AG04450 (cell line): ENCODE results near the gene FAM222A. TPM values are rescaled to one million over a fixed set of nuclear protein-coding genes. Genes with fewer than 3 reads are reported as not detected.

Experiments used
- CTCF ChIA-PET: fragments of 300-600, 350-600 bp; formaldehyde crosslinking; extraction: SDS; loops from one replicate; lab custom pipeline; 2022; ENCODE audit warnings: antibody characterized with exemption, inconsistent platforms; lab: Charles Lee
- POLR2A ChIA-PET: fragments of 350-600 bp; formaldehyde crosslinking; extraction: SDS; loops from one replicate; lab custom pipeline; 2021; ENCODE audit warnings: antibody characterized with exemption, inconsistent platforms; lab: Yijun Ruan, JAX
- DNase-seq: peaks from one replicate; pipeline ENCODE4 v3.0.0-alpha.2; 2011; ENCODE audit warnings: low read depth, low spot score
- H3K27ac ChIP-seq: one replicate; pipeline ENCODE4 v1.5.1; 2012; ENCODE audit warnings: low read depth, low read length, control low read depth
- H3K27me3 ChIP-seq: one replicate; pipeline ENCODE4 v1.6.0; 2012; ENCODE audit warnings: low read length; ENCODE audit not compliant: control insufficient read depth, insufficient read depth
- H3K4me3 ChIP-seq: 2 replicates; pipeline ENCODE4 v1.5.1; 2011; ENCODE audit warnings: mild to moderate bottlenecking, low read depth, low read length, control low read depth
- H3K9me3 ChIP-seq: 2 replicates; pipeline ENCODE4 v1.5.1; 2012; ENCODE audit warnings: low read length; ENCODE audit not compliant: control insufficient read depth, insufficient read depth
- CTCF ChIP-seq: IDR thresholded peaks from 2 replicates; pipeline ENCODE4 v1.5.1; 2011; ENCODE audit warnings: low read depth, low read length, control low read depth, inconsistent platforms
- polyA plus RNA-seq: library from polyadenylated mRNA; depleted of rRNA; stranded (reverse); fragments of >200 nt; gene quantifications from 2 replicates; pipeline ENCODE4 v1.2.3, GENCODE V29; 2011

The FAM222A gene
- polyA plus RNA-seq, 1 experiment: 0.15 TPM

DNA sequence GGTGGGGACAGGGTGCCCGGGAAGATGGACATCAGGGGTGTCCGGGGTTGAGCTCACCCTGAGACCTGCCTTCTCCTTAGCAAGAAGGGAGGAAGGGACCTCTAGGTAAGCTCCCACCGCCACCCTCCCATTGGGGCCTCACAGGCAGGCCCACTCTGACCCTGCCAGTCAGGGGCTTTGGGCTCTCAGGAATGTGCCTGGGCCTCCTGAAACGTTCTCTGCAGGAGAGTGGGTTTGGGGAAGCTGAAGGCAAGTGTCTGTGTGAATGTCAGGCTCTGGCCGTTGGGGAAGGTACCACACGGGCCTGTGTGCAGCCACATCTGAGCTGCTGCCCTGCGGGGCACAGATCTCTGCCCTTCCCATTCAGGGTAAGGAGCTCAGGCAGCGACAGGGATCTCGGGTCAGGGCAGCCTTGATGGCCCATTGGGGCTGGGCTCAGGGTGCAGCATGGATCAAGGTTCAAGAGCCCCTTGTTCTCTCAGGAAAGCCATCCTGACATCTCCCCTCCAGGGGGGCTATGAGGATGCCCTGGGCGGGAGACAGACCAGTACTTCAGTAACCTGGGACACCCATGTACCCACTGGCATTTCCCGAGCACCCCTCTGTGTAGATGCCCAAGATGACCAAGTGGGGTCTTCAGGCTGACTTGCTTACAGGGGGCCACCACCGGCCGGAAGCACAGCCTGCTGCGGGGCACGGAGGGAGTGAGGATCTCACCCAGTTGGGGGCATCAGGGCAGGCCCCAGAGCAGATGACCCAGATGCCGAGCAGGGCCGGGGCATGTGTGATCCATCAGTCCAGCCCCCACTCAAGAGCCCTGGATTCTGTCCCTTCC is 29.7 kb downstream of the FAM222A start:
- ChIA-PET POLR2A (no interaction called here), CTCF (interaction anchor here (0.9 to 1.3 kb wide), 2 partner anchors 25 to 31 kb away, joined by 3 to 4 read pairs; no protein-coding TSS in a partner anchor)
- H3K27me3 ChIP-seq: peaks cover 12% of the 10 kb centered on the region
- no peak overlapping the region for H3K4me3 ChIP-seq
- H3K9me3 ChIP-seq: no peaks in the 10 kb centered on the region
- H3K27ac ChIP-seq: no peak overlapping the region
- no peak for DNase-seq
- no peak for TF ChIP-seq CTCF

DNA sequence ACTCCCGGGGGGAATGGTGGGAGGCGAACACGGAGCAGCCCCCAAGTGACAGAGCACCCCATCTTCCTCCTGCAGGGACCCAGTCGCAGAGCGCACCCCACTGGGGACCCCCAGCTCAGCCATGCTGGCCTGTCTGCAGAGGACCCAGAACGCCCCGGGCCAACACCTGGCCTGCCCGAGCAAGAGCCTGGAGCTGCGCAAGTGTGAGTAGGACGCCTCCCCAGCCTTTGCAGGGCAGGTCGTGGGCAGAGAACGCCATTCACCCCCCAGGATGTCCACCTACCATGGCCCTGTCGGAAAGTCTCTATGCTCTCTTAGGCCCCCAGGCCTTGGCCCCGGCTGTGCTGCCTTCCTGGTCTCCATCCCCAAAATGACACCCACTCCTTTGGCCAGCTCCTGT is 30.4 kb downstream of the FAM222A start:
- H3K9me3 ChIP-seq: no peaks in the 10 kb centered on the region
- CTCF ChIA-PET: interaction anchor here (1.1 to 1.4 kb wide), 3 partner anchors 25 to 225 kb away, joined by 3 to 5 read pairs (median 3); no protein-coding TSS in a partner anchor
- H3K27me3 ChIP-seq: peaks cover 11% of the 10 kb centered on the region
- H3K4me3 ChIP-seq: no peak overlapping the region
- TF ChIP-seq CTCF: no peak
- POLR2A ChIA-PET: no interaction called here
- DNase-seq: no peak
- H3K27ac ChIP-seq: no peak overlapping the region

DNA sequence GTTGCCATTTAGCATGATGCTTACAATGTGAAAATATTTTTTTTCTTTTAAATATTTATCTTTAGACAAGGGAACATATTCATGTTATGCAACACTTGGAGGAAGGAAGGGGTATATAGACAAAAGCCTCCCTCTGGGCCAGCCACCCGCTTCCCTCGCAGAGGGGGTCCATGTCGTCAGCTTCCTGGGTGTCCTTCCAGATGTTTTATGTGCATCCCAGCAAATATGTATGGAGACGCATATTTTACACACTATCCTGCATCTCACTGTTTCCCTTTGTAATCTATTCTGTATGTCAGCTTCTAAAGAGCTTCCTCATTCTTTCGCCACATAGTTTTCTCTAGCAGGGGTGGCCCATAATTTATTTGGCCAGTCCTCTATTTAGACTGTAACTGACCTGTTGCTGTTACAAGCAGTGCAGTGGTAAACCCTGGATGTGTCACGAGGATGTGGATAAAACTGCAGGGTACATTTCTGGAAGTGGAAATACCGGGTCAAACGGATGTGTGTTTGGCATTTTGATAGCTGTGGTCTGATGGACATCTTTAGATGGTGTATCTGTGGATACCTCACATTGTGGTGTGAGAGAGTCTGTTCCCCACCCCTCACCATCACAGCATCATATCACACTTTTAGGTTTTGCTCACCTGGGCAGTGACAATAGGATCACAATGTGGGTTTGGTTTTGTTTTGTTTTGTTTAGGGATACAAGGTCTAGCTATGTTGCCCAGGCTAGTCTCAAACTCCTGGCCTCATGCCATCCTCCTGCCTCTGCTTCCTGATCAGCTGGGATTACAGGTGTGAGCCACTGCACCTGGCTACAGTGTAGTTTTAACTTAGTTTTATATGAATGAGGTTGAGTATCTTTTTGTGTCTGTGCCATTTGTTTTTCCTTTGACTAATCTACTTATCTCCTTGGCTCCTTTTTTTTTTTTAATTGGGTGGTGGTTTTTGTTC is 31.6 kb downstream of the FAM222A start:
- H3K27me3 ChIP-seq: peaks cover 11% of the 10 kb centered on the region
- H3K9me3 ChIP-seq: no peaks in the 10 kb centered on the region
- H3K27ac ChIP-seq: no peak overlapping the region
- no peak overlapping the region for H3K4me3 ChIP-seq
- no peak for TF ChIP-seq CTCF
- ChIA-PET POLR2A (interaction anchor here (1.3 kb wide), 1 partner anchor 9 kb away, joined by 4 read pairs; no protein-coding TSS in a partner anchor), CTCF (interaction anchor here (0.6 to 1.4 kb wide), 4 partner anchors 26 to 1173 kb away, joined by 3 to 5 read pairs (median 4); no protein-coding TSS in a partner anchor)
- peak; percentile 10 for DNase-seq

DNA sequence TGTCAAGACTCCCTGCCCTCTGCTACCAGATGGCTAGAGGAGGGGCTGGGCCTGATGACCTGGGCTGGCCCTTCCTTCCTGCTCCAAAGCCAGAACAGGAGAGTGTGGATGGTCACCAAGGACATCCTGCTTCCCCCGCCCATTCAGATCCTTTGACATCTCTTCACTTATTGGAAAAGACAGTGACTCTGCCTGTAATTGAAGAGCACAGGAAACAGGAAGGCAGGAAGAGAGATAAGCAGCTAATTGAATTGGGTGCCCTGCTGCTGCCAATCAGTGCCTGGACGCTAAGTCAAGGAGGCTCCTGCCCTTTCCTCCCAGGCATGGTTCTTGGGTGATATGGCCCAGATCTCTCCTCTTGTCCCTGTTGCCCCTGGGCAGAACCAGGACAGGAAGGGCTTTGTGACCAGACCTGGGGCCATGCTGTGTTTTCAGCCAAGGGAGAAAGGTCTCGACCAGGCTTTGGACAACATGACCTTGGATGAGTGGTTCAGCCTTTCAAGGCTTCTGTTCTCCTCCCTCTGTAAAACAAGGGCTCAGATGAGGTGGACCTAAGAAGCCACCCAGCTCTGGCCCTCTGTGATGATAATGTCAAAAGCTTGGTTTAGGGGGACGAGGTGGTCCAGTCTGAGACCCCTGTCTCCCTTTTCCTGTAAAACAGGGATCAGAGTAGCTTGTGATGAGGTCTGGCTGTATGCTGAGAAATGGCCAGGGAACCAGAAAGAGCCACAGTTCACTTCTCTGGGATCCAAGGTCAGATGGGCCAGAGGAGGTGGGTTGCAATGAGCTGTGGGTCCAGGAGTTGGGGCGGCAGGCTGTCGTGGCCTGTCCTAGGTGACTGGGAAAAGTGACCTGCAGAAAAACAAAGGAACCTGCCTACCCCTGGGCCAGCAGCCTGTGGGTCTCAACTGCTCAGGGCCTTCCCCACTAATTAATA is 38.8 kb downstream of the FAM222A start:
- Histone ChIP-seq H3K9me3 (no peaks in the 10 kb centered on the region), H3K4me3 (no peak overlapping the region), H3K27ac (no peak overlapping the region), H3K27me3 (peaks cover 20% of the 10 kb centered on the region)
- CTCF ChIA-PET: interaction anchor here (0.7 kb wide), 1 partner anchor 155 kb away, joined by 3 read pairs; no protein-coding TSS in a partner anchor
- no peak for DNase-seq
- no peak for TF ChIP-seq CTCF
- POLR2A ChIA-PET: no interaction called here
